GM23338 (cell line): Measurements from ENCODE around the gene ANGPTL3. TPM values are rescaled to one million over a fixed set of nuclear protein-coding genes. Genes with fewer than 3 reads are reported as not detected.

ENCODE experiments used
- ATAC-seq: fragments of 200-7000 bp; cut with Tn5 transposase; 3 replicates; pipeline ENCODE4 v1.9.1; 2020
- DNase-seq: peaks from one replicate; pipeline ENCODE4 v3.0.0-alpha.2; 2015; ENCODE audit warnings: low spot score
- H2AFZ ChIP-seq: fragments of 200-600 bp; sonication (generic); 2 replicates; pipeline ENCODE4 v1.8.0; 2016; ENCODE audit warnings: antibody characterized with exemption, mild to moderate bottlenecking, moderate library complexity
- H3F3A ChIP-seq: fragments of 200-600 bp; sonication (generic); replicated peaks from 2 replicates; pipeline ENCODE4 v1.8.0; 2017; ENCODE audit warnings: antibody characterized with exemption, mixed run types, low read depth
- H3K27ac ChIP-seq: fragments of 200-600 bp; sonication (generic); 2 replicates; pipeline ENCODE4 v1.6.1; 2016; ENCODE audit warnings: low read depth
- H3K27me3 ChIP-seq: fragments of 200-600 bp; sonication (generic); 2 replicates; pipeline ENCODE4 v1.8.0; 2016; ENCODE audit warnings: mild to moderate bottlenecking, mixed run types, moderate library complexity; ENCODE audit not compliant: insufficient read depth
- H3K36me3 ChIP-seq: fragments of 200-600 bp; sonication (generic); 2 replicates; pipeline ENCODE4 v1.8.0; 2016; ENCODE audit warnings: mild to moderate bottlenecking; ENCODE audit not compliant: insufficient read depth
- H3K4me1 ChIP-seq: fragments of 200-600 bp; sonication (generic); 2 replicates; pipeline ENCODE4 v1.8.0; 2016; ENCODE audit warnings: mild to moderate bottlenecking, moderate library complexity; ENCODE audit not compliant: insufficient read depth
- H3K4me2 ChIP-seq: fragments of 200-600 bp; sonication (generic); 2 replicates; pipeline ENCODE4 v1.7.1; 2017; ENCODE audit warnings: mixed run types
- H3K4me3 ChIP-seq: fragments of 200-600 bp; sonication (generic); 2 replicates; pipeline ENCODE4 v1.6.1; 2016; ENCODE audit warnings: mixed run types
- H3K79me2 ChIP-seq: fragments of 200-600 bp; sonication (generic); replicated peaks from 2 replicates; pipeline ENCODE4 v1.8.0; 2017; ENCODE audit warnings: mild to moderate bottlenecking; ENCODE audit not compliant: insufficient read depth
- H3K9me2 ChIP-seq: fragments of 200-600 bp; sonication (generic); 2 replicates; pipeline ENCODE4 v1.8.0; 2017; ENCODE audit not compliant: insufficient read depth
- H4K20me1 ChIP-seq: fragments of 200-600 bp; sonication (generic); replicated peaks from 2 replicates; pipeline ENCODE4 v1.8.0; 2017; ENCODE audit warnings: mild to moderate bottlenecking; ENCODE audit not compliant: insufficient read depth
- H3K27ac Mint-ChIP-seq: 2 replicates; pipeline ENCODE4 v1.8.0; 2020; ENCODE audit warnings: inconsistent platforms, mild to moderate bottlenecking, moderate library complexity, mixed read lengths
- H3K27me3 Mint-ChIP-seq: 3 replicates; pipeline ENCODE4 v1.8.0; 2022; ENCODE audit warnings: low read depth, mild to moderate bottlenecking, moderate library complexity, mixed read lengths, inconsistent platforms; ENCODE audit not compliant: insufficient read depth, poor library complexity
- H3K36me3 Mint-ChIP-seq: 3 replicates; pipeline ENCODE4 v1.8.0; 2021; ENCODE audit warnings: low read depth, mild to moderate bottlenecking, inconsistent platforms, moderate library complexity, mixed read lengths
- H3K4me1 Mint-ChIP-seq: 3 replicates; pipeline ENCODE4 v1.8.0; 2020; ENCODE audit warnings: mild to moderate bottlenecking, inconsistent platforms, mixed read lengths
- H3K4me3 Mint-ChIP-seq: 3 replicates; pipeline ENCODE4 v1.8.0; 2021; ENCODE audit warnings: moderate library complexity, mild to moderate bottlenecking, inconsistent platforms, mixed read lengths
- H3K9me3 Mint-ChIP-seq: 3 replicates; pipeline ENCODE4 v1.8.0; 2020; ENCODE audit warnings: moderate library complexity, mild to moderate bottlenecking, inconsistent platforms, mixed read lengths
- CREB1 ChIP-seq: fragments of 250-450 bp; sonication (Bioruptor Pico); IDR thresholded peaks from 2 replicates; pipeline ENCODE4 v1.5.0; 2020; ENCODE audit warnings: low read depth, mild to moderate bottlenecking, moderate library complexity
- ETS1 ChIP-seq: IDR thresholded peaks from 2 replicates; pipeline ENCODE4 v1.6.1; 2016; ENCODE audit warnings: antibody characterized with exemption
- EZH2phosphoT487 ChIP-seq: fragments of 200-600 bp; sonication (generic); IDR thresholded peaks from one replicate; pipeline ENCODE4 v1.8.1; 2018; ENCODE audit warnings: antibody characterized with exemption; ENCODE audit not compliant: unreplicated experiment
- JUNB ChIP-seq: IDR thresholded peaks from one replicate; pipeline ENCODE4 v1.6.1; 2016; ENCODE audit warnings: antibody characterized with exemption; ENCODE audit not compliant: unreplicated experiment
- NANOG ChIP-seq: IDR thresholded peaks from 2 replicates; pipeline ENCODE4 v1.6.1; 2016; ENCODE audit warnings: antibody characterized with exemption, borderline replicate concordance
- POLR2AphosphoS5 ChIP-seq: IDR thresholded peaks from 2 replicates; pipeline ENCODE4 v1.6.1; 2016; ENCODE audit warnings: antibody characterized with exemption, low read depth
- REST ChIP-seq: IDR thresholded peaks from one replicate; pipeline ENCODE4 v1.6.1; 2018; ENCODE audit warnings: antibody characterized with exemption; ENCODE audit not compliant: unreplicated experiment
- STAT1 ChIP-seq: IDR thresholded peaks from one replicate; pipeline ENCODE4 v1.6.1; 2016; ENCODE audit warnings: antibody characterized with exemption; ENCODE audit not compliant: unreplicated experiment
- ZNF114 ChIP-seq: fragments of 250-450 bp; sonication (Bioruptor Pico); IDR thresholded peaks from 2 replicates; pipeline ENCODE4 v1.5.0; 2020; ENCODE audit warnings: mild to moderate bottlenecking, moderate library complexity
- ZNF331 ChIP-seq: fragments of 250-450 bp; sonication (Bioruptor Pico); IDR thresholded peaks from 2 replicates; pipeline ENCODE4 v1.5.0; 2020; ENCODE audit warnings: low read depth, mild to moderate bottlenecking, moderate library complexity
- ZNF462 ChIP-seq: fragments of 250-450 bp; sonication (Bioruptor Pico); IDR thresholded peaks from 2 replicates; pipeline ENCODE4 v1.5.0; 2020; ENCODE audit warnings: mild to moderate bottlenecking, moderate library complexity
- polyA plus RNA-seq: library from polyadenylated mRNA; unstranded; fragments of >200 nt; fragmentation: Nextera tagmentation; extraction: Ambion mirVana; gene quantifications from 2 replicates; pipeline ENCODE4 v1.2.1, GENCODE V29; 2016
- total RNA-seq: library from RNA; depleted of rRNA; stranded (reverse); fragments of >200 nt; shearing (Covaris generic); gene quantifications from 2 replicates; pipeline ENCODE4 v1.2.3, GENCODE V29; 2014

The ANGPTL3 gene
- total and polyA plus RNA-seq, 2 experiments from 2014 or later: 0.16 TPM; not detected in 1

- Histone ChIP-seq H3K79me2 (no peaks in the 10 kb centered on the region), H3K4me1 (no peaks in the 10 kb centered on the region), H4K20me1 (no peaks in the 10 kb centered on the region), H3K27ac (no peak overlapping the region), H2AFZ (no peak overlapping the region), H3K9me2 (no peaks in the 10 kb centered on the region), H3F3A (no peaks in the 10 kb centered on the region), H3K36me3 (no peaks in the 10 kb centered on the region), H3K27me3 (no peaks in the 10 kb centered on the region), H3K4me3 (no peak overlapping the region), H3K4me2 (no peak overlapping the region)
- H3K4me1 Mint-ChIP-seq: no peaks in the 10 kb centered on the region
- no peak for TF ChIP-seq EZH2phosphoT487
- TF ChIP-seq STAT1: no peak
- TF ChIP-seq CREB1: no peak
- TF ChIP-seq ZNF114 (CRISPR knock-in tag): no peak
- TF ChIP-seq REST: no peak
- DNase-seq: no peak
- no peaks in the 10 kb centered on the region for H3K27me3 Mint-ChIP-seq
- no peak overlapping the region for H3K27ac Mint-ChIP-seq
- no peaks in the 10 kb centered on the region for H3K9me3 Mint-ChIP-seq
- no peak for ATAC-seq
- H3K4me3 Mint-ChIP-seq: no peak overlapping the region
- no peaks in the 10 kb centered on the region for H3K36me3 Mint-ChIP-seq
Observed at GRCh38 chr1:62601457-62601856, 4.1 kb downstream of the ANGPTL3 start.

- peaks cover 8% of the 10 kb centered on the region for H3K4me1 Mint-ChIP-seq
- no peaks in the 10 kb centered on the region for H3K36me3 ChIP-seq
- no peaks in the 10 kb centered on the region for H3K4me1 ChIP-seq
- H3K79me2 ChIP-seq: no peaks in the 10 kb centered on the region
- H2AFZ ChIP-seq: no peak overlapping the region
- no peaks in the 10 kb centered on the region for H3K9me3 Mint-ChIP-seq
- H3F3A ChIP-seq: no peaks in the 10 kb centered on the region
- no peak for DNase-seq
- no peak overlapping the region for H3K27ac ChIP-seq
- H3K27ac Mint-ChIP-seq: no peak overlapping the region
- peaks cover 3% of the 10 kb centered on the region for H3K27me3 Mint-ChIP-seq
- peaks cover 9% of the 10 kb centered on the region; the same call in 2 of the 3 replicates for H3K36me3 Mint-ChIP-seq
- no peaks in the 10 kb centered on the region for H4K20me1 ChIP-seq
- H3K4me3 Mint-ChIP-seq: no peak overlapping the region
- no peaks in the 10 kb centered on the region for H3K27me3 ChIP-seq
- no peak overlapping the region for H3K4me2 ChIP-seq
- no peak for ATAC-seq
- H3K9me2 ChIP-seq: no peaks in the 10 kb centered on the region
- H3K4me3 ChIP-seq: no peak overlapping the region
- TF ChIP-seq JUNB (no peak), ZNF114 (CRISPR knock-in tag) (no peak), NANOG (no peak), POLR2AphosphoS5 (no peak), CREB1 (no peak), EZH2phosphoT487 (no peak), ZNF331 (no peak), ZNF462 (CRISPR knock-in tag) (no peak), ETS1 (no peak)
Observed at GRCh38 chr1:62608905-62609304, 11.6 kb downstream of the ANGPTL3 start.
